ENCODE measurements around the gene TRIM29.

DNA sequence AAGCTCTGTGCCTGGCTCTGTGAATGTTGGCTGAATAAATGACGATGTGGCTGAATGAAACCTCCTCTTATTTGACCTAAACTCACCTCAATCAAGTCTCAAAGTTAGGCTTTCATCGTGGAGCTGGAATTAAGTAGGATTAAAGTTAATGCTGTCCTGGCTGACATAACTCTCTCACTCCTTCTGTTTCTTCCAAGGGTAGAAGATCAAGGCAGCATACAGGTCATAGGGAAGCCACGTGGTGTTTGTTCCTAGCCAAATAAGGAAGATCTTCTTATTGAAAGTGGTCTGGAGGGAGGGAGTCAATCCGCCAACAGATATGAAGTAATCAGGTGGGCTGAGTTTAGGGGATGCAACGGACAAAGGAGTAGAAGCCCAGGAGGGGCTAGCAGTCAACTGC is 59.5 kb downstream of the TRIM29 start:
- TF ChIP-seq, protein P1, sequence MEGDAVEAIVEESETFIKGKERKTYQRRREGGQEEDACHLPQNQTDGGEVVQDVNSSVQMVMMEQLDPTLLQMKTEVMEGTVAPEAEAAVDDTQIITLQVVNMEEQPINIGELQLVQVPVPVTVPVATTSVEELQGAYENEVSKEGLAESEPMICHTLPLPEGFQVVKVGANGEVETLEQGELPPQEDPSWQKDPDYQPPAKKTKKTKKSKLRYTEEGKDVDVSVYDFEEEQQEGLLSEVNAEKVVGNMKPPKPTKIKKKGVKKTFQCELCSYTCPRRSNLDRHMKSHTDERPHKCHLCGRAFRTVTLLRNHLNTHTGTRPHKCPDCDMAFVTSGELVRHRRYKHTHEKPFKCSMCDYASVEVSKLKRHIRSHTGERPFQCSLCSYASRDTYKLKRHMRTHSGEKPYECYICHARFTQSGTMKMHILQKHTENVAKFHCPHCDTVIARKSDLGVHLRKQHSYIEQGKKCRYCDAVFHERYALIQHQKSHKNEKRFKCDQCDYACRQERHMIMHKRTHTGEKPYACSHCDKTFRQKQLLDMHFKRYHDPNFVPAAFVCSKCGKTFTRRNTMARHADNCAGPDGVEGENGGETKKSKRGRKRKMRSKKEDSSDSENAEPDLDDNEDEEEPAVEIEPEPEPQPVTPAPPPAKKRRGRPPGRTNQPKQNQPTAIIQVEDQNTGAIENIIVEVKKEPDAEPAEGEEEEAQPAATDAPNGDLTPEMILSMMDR (conservative IDR thresholded peaks at IDR 0.05 in 1 of 2, IDR thresholded peaks at IDR 0.05 in 1 of 2; ENCODE audit: low read depth in 1 of 2, low read length in 2 of 2) = no peak
- TF ChIP-seq EZH2 (IDR thresholded peaks at IDR 0.05; ENCODE audit: low read length, missing control alignments) = no peak
